ENCODE measurements around the gene CD74. TPM values are rescaled to one million over a fixed set of nuclear protein-coding genes. Genes with fewer than 3 reads are reported as not detected.

Gene CD74
- total and polyA plus RNA-seq, 2 donors (not counting 1 experiment from before 2014, with no cell fraction given), result 1.3 to 5.9 TPM

GRCh38 chr5:150397782-150398721 is 14.7 kb downstream of the CD74 start:
- peaks cover 22% of the 10 kb centered on the region for H3K36me3 ChIP-seq (ENCODE audit: control insufficient read depth, insufficient read depth, low read length)
- H3K79me2 ChIP-seq (ENCODE audit: control insufficient read depth, insufficient read depth, low read length), result no peaks in the 10 kb centered on the region
- H3K4me1 ChIP-seq (ENCODE audit: control insufficient read depth, extremely low read depth, insufficient read depth, low read length), result peaks cover 11% of the 10 kb centered on the region
- H3K4me2 ChIP-seq (ENCODE audit: extremely low read depth, insufficient read depth, low read length), result no peak overlapping the region
- no peaks in the 10 kb centered on the region for H4K20me1 ChIP-seq (ENCODE audit: control insufficient read depth, extremely low read depth, insufficient read depth, low read length)
- no peak overlapping the region for H2AFZ ChIP-seq (ENCODE audit: low read length)
- DNase-seq (ENCODE audit: low read depth in 2 of 2), result no peak
- no peaks in the 10 kb centered on the region for H3K9me3 ChIP-seq (ENCODE audit: control insufficient read depth, insufficient read depth, low read depth, low read length)
- no peaks in the 10 kb centered on the region for H3K27me3 ChIP-seq (ENCODE audit: control insufficient read depth, insufficient read depth, low read length)
- TF ChIP-seq CTCF (conservative IDR thresholded peaks at IDR 0.05 in 1 of 2, IDR thresholded peaks at IDR 0.05 in 1 of 2; ENCODE audit: low read depth in 1 of 2, low read length in 2 of 2) (peak in 1 of 2 donors; percentile 6), EZH2 (IDR thresholded peaks at IDR 0.05; ENCODE audit: low read length, missing control alignments) (no peak)
- no peak overlapping the region for H3K27ac ChIP-seq (ENCODE audit: insufficient read depth, low read length)
- H3K4me3 ChIP-seq (replicated peaks in 1 of 4; ENCODE audit: control extremely low read depth in 1 of 4, insufficient read depth in 1 of 4, low read depth in 3 of 4, low read length in 4 of 4), result no peak overlapping the region
- no peak overlapping the region for H3K9ac ChIP-seq (ENCODE audit: insufficient read depth, low read length)

- no peak overlapping the region for H3K4me2 ChIP-seq (ENCODE audit: extremely low read depth, insufficient read depth, low read length)
- H3K9ac ChIP-seq (ENCODE audit: insufficient read depth, low read length), result no peak overlapping the region
- H3K27me3 ChIP-seq (ENCODE audit: control insufficient read depth, insufficient read depth, low read length), result no peaks in the 10 kb centered on the region
- peaks cover 25% of the 10 kb centered on the region for H3K36me3 ChIP-seq (ENCODE audit: control insufficient read depth, insufficient read depth, low read length)
- peak; percentile 18 to 67 for DNase-seq (ENCODE audit: low read depth in 2 of 2)
- no peaks in the 10 kb centered on the region for H3K79me2 ChIP-seq (ENCODE audit: control insufficient read depth, insufficient read depth, low read length)
- H3K4me3 ChIP-seq (replicated peaks in 1 of 4; ENCODE audit: control extremely low read depth in 1 of 4, insufficient read depth in 1 of 4, low read depth in 3 of 4, low read length in 4 of 4), result no peak overlapping the region
- H3K4me1 ChIP-seq (ENCODE audit: control insufficient read depth, extremely low read depth, insufficient read depth, low read length), result peaks cover 11% of the 10 kb centered on the region
- H3K9me3 ChIP-seq (ENCODE audit: control insufficient read depth, insufficient read depth, low read depth, low read length), result no peaks in the 10 kb centered on the region
- H2AFZ ChIP-seq (ENCODE audit: low read length), result no peak overlapping the region
- no peak overlapping the region for H3K27ac ChIP-seq (ENCODE audit: insufficient read depth, low read length)
- TF ChIP-seq CTCF (conservative IDR thresholded peaks at IDR 0.05 in 1 of 2, IDR thresholded peaks at IDR 0.05 in 1 of 2; ENCODE audit: low read depth in 1 of 2, low read length in 2 of 2) (no peak), EZH2 (IDR thresholded peaks at IDR 0.05; ENCODE audit: low read length, missing control alignments) (no peak)
- H4K20me1 ChIP-seq (ENCODE audit: control insufficient read depth, extremely low read depth, insufficient read depth, low read length), result no peaks in the 10 kb centered on the region
Observed at GRCh38 chr5:150397146-150397781, 15.4 kb downstream of the CD74 start.

- H3K4me1 ChIP-seq (ENCODE audit: control insufficient read depth, extremely low read depth, insufficient read depth, low read length), result peaks cover 11% of the 10 kb centered on the region
- TF ChIP-seq CTCF (conservative IDR thresholded peaks at IDR 0.05 in 1 of 2, IDR thresholded peaks at IDR 0.05 in 1 of 2; ENCODE audit: low read depth in 1 of 2, low read length in 2 of 2) (no peak), EZH2 (IDR thresholded peaks at IDR 0.05; ENCODE audit: low read length, missing control alignments) (no peak)
- peaks cover 28% of the 10 kb centered on the region for H3K36me3 ChIP-seq (ENCODE audit: control insufficient read depth, insufficient read depth, low read length)
- H3K4me2 ChIP-seq (ENCODE audit: extremely low read depth, insufficient read depth, low read length), result no peak overlapping the region
- no peaks in the 10 kb centered on the region for H4K20me1 ChIP-seq (ENCODE audit: control insufficient read depth, extremely low read depth, insufficient read depth, low read length)
- H3K27me3 ChIP-seq (ENCODE audit: control insufficient read depth, insufficient read depth, low read length), result no peaks in the 10 kb centered on the region
- no peak for DNase-seq (ENCODE audit: low read depth in 2 of 2)
- H3K4me3 ChIP-seq (replicated peaks in 1 of 4; ENCODE audit: control extremely low read depth in 1 of 4, insufficient read depth in 1 of 4, low read depth in 3 of 4, low read length in 4 of 4), result no peak overlapping the region
- H3K79me2 ChIP-seq (ENCODE audit: control insufficient read depth, insufficient read depth, low read length), result no peaks in the 10 kb centered on the region
- H3K9me3 ChIP-seq (ENCODE audit: control insufficient read depth, insufficient read depth, low read depth, low read length), result no peaks in the 10 kb centered on the region
- H3K27ac ChIP-seq (ENCODE audit: insufficient read depth, low read length), result no peak overlapping the region
- H3K9ac ChIP-seq (ENCODE audit: insufficient read depth, low read length), result no peak overlapping the region
- H2AFZ ChIP-seq (ENCODE audit: low read length), result no peak overlapping the region
Observed at GRCh38 chr5:150396267-150396666, 16.4 kb downstream of the CD74 start.

Measured in fibroblast of lung (primary cell).